ENCODE measurements around the gene B3GALT4.

DNA sequence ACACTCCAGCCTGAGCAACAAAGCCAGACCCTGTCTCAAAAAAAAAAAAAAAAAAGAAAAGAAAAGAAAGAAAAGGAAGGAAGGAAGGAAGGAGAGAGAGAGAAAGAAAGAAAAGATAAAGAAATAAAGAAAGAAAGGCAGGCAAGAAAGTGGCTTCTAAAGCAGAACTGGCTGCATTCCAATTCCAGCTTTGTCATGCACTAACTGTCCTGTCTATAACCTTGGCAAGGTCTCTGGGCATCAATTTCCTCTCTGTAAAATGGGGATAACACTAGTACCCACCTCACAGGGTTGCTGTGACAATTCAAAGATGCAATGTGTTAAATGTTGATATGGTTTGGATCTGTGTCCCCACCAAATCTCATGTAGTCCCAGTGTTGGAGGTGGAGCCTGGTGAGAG, 40.6 kb upstream of the B3GALT4 start:
- TF ChIP-seq, protein P1, sequence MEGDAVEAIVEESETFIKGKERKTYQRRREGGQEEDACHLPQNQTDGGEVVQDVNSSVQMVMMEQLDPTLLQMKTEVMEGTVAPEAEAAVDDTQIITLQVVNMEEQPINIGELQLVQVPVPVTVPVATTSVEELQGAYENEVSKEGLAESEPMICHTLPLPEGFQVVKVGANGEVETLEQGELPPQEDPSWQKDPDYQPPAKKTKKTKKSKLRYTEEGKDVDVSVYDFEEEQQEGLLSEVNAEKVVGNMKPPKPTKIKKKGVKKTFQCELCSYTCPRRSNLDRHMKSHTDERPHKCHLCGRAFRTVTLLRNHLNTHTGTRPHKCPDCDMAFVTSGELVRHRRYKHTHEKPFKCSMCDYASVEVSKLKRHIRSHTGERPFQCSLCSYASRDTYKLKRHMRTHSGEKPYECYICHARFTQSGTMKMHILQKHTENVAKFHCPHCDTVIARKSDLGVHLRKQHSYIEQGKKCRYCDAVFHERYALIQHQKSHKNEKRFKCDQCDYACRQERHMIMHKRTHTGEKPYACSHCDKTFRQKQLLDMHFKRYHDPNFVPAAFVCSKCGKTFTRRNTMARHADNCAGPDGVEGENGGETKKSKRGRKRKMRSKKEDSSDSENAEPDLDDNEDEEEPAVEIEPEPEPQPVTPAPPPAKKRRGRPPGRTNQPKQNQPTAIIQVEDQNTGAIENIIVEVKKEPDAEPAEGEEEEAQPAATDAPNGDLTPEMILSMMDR (conservative IDR thresholded peaks at IDR 0.05; ENCODE audit: low read depth, low read length) = no peak
- TF ChIP-seq EZH2 (IDR thresholded peaks at IDR 0.05; ENCODE audit: low read length, unreplicated experiment) = no peak

All from PC-3 (cell line).